Measurements from ENCODE around the gene ZSWIM3. TPM values are rescaled to one million over a fixed set of nuclear protein-coding genes. Genes with fewer than 3 reads are reported as not detected.

ZSWIM3 gene
- total and polyA plus RNA-seq, 2 of the 13 experiments (the other 11 are each of a cell fraction or from before 2014, with no cell fraction given) = 5.2 to 5.8 TPM

DNA sequence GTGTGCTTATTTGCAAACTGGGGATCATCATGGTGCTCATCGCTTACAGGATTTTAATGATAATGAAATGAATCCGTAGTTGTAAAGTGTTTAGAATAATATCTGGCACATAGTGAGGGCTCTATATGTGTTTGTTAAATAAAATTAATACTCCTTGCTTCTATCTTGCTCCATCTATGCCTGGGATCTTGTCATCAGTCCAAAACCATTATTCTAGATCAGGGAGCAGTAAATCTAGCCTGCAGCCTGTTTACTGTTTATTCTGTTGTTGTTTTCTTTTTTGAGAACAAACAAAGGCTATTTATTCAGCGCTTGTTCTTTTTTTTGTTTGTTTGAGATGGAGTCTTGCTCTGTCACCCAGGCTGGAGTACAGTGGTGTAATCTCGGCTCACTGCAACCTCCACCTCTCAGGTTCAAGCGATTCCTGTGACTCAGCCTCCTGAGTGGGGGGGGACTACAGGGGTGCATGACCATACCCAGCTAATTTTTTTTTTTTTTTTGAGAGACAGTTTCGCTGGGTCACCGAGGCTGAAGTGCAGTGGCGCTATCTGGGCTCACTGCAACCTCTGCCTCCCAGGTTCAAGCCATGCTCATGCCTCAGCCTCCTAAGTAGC, 8.3 kb upstream of the ZSWIM3 start:
- no peak for ATAC-seq
- in situ Hi-C loops (cut with HindIII; ENCODE audit: extremely low pct_ligation_motif_present, low pct_unique_long_range_greater_than_20kb) = no loop called here
- no peak for FAIRE-seq
- no peak overlapping the region for H2AFZ ChIP-seq (ENCODE audit: low read length)
- H3K27ac ChIP-seq (ENCODE audit: extremely low read length, insufficient read depth, low read length) = no peak overlapping the region
- TF ChIP-seq, protein P1, sequence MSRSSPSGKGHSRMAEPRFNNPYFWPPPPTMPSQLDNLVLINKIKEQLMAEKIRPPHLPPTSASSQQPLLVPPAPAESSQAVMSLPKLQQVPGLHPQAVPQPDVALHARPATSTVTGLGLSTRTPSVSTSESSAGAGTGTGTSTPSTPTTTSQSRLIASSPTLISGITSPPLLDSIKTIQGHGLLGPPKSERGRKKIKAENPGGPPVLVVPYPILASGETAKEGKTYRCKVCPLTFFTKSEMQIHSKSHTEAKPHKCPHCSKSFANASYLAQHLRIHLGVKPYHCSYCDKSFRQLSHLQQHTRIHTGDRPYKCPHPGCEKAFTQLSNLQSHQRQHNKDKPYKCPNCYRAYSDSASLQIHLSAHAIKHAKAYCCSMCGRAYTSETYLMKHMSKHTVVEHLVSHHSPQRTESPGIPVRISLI (CRISPR knock-in tag; IDR thresholded peaks at IDR 0.05; ENCODE audit: borderline replicate concordance) = no peak
- no peak for TF ChIP-seq ZNF839 (CRISPR knock-in tag; IDR thresholded peaks at IDR 0.05; ENCODE audit: borderline replicate concordance)
- no peak for TF ChIP-seq HHEX (CRISPR knock-in tag; IDR thresholded peaks at IDR 0.05)
- no peak for TF ChIP-seq SPEN (CRISPR knock-in tag; IDR thresholded peaks at IDR 0.05; ENCODE audit: low read depth)
- no peak for TF ChIP-seq FIP1L1 (IDR thresholded peaks at IDR 0.05; ENCODE audit: borderline replicate concordance, insufficient read depth, low read depth, low read length)
- TF ChIP-seq, protein P2, sequence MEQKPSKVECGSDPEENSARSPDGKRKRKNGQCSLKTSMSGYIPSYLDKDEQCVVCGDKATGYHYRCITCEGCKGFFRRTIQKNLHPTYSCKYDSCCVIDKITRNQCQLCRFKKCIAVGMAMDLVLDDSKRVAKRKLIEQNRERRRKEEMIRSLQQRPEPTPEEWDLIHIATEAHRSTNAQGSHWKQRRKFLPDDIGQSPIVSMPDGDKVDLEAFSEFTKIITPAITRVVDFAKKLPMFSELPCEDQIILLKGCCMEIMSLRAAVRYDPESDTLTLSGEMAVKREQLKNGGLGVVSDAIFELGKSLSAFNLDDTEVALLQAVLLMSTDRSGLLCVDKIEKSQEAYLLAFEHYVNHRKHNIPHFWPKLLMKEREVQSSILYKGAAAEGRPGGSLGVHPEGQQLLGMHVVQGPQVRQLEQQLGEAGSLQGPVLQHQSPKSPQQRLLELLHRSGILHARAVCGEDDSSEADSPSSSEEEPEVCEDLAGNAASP (CRISPR knock-in tag; IDR thresholded peaks at IDR 0.05; ENCODE audit: borderline replicate concordance) = no peak
- no peak for TF ChIP-seq GFI1 (CRISPR knock-in tag; IDR thresholded peaks at IDR 0.05; ENCODE audit: borderline replicate concordance)
- TF ChIP-seq, protein P3, sequence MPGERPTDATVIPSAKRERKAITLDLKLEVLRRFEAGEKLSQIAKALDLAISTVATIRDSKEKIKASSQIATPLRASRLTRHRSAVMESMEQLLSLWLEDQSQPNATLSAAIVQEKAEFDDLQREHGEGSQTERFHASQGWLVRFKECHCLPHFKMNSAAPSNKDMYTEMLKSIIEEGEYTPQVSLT (CRISPR knock-in tag; IDR thresholded peaks at IDR 0.05; ENCODE audit: borderline replicate concordance, low read depth) = no peak
- no peak for TF ChIP-seq KLF6 (CRISPR knock-in tag; IDR thresholded peaks at IDR 0.05)
- no peak for TF ChIP-seq POLR2G (IDR thresholded peaks at IDR 0.05; ENCODE audit: low read depth, low read length)
- TF ChIP-seq, protein P4, sequence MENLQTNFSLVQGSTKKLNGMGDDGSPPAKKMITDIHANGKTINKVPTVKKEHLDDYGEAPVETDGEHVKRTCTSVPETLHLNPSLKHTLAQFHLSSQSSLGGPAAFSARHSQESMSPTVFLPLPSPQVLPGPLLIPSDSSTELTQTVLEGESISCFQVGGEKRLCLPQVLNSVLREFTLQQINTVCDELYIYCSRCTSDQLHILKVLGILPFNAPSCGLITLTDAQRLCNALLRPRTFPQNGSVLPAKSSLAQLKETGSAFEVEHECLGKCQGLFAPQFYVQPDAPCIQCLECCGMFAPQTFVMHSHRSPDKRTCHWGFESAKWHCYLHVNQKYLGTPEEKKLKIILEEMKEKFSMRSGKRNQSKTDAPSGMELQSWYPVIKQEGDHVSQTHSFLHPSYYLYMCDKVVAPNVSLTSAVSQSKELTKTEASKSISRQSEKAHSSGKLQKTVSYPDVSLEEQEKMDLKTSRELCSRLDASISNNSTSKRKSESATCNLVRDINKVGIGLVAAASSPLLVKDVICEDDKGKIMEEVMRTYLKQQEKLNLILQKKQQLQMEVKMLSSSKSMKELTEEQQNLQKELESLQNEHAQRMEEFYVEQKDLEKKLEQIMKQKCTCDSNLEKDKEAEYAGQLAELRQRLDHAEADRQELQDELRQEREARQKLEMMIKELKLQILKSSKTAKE (CRISPR knock-in tag; IDR thresholded peaks at IDR 0.05; ENCODE audit: borderline replicate concordance) = no peak
- no peak for TF ChIP-seq JUNB (CRISPR knock-in tag; IDR thresholded peaks at IDR 0.05; ENCODE audit: borderline replicate concordance)
- TF ChIP-seq TEAD2 (CRISPR knock-in tag; IDR thresholded peaks at IDR 0.05) = no peak
- TF ChIP-seq KDM6A (CRISPR knock-in tag; IDR thresholded peaks at IDR 0.05; ENCODE audit: low read depth) = no peak
- TF ChIP-seq ZNF333 (CRISPR knock-in tag; IDR thresholded peaks at IDR 0.05; ENCODE audit: borderline replicate concordance) = no peak
- H3K9ac ChIP-seq (ENCODE audit: insufficient read depth, low read depth, low read length) = no peak overlapping the region
- peaks cover 4% of the 10 kb centered on the region; the same call in 1 of the 2 replicates for H3K4me1 ChIP-seq (ENCODE audit: insufficient read depth, low read length)
- no peak overlapping the region for H3K4me2 ChIP-seq (ENCODE audit: low read depth, low read length)
- POLR2A ChIA-PET = interaction anchor here (0.8 to 2.0 kb wide), 2 partner anchors 10 to 121 kb away, joined by 3 to 6 read pairs; no protein-coding TSS in a partner anchor
- CTCF ChIA-PET (ENCODE audit: low intra/inter-chr PET ratio, low total read pairs) = no interaction called here
- 93% methylated on average over 8 of the region's 8 CpGs for WGBS (ENCODE audit: low lambda C conversion rate)
- H3K27me3 ChIP-seq (ENCODE audit: control insufficient read depth in 1 of 2, insufficient read depth in 2 of 2, low read length in 2 of 2) = no peaks in the 10 kb centered on the region
- intact Hi-C loops (cut with micrococcal nuclease; ENCODE audit: unreplicated experiment) = no loop called here
- no peaks in the 10 kb centered on the region for H3K9me3 ChIP-seq (ENCODE audit: low read length)
- DNase-seq (ENCODE audit: low spot score) = no peak
- no peaks in the 10 kb centered on the region for H4K20me1 ChIP-seq (ENCODE audit: insufficient read depth, low read length)
- no TSS peak for BruUV-seq (replicated peaks)
- H3K36me3 ChIP-seq (replicated peaks in 1 of 2; ENCODE audit: control insufficient read depth in 1 of 2, insufficient read depth in 2 of 2, low read length in 2 of 2) = peaks cover 11 to 19% of the 10 kb centered on the region in 2 experiments
- no peaks in the 10 kb centered on the region for H3K79me2 ChIP-seq (ENCODE audit: insufficient read depth, low read length)
- H3K4me3 ChIP-seq (replicated peaks in 1 of 3; ENCODE audit: insufficient read depth in 1 of 3, low read depth in 2 of 3, low read length in 3 of 3) = no peak overlapping the region

Measured in HepG2 (cell line).